GM18519 (cell line): ENCODE measurements around the gene PTPRK.

Experiments
- ATAC-seq: cut with Tn5 transposase; IDR thresholded peaks from one replicate; pipeline ENCODE4 v1.9.1; 2021; ENCODE audit warnings: mild to moderate bottlenecking, moderate library complexity; ENCODE audit not compliant: unreplicated experiment, low FRiP score

PTPRK gene

DNA sequence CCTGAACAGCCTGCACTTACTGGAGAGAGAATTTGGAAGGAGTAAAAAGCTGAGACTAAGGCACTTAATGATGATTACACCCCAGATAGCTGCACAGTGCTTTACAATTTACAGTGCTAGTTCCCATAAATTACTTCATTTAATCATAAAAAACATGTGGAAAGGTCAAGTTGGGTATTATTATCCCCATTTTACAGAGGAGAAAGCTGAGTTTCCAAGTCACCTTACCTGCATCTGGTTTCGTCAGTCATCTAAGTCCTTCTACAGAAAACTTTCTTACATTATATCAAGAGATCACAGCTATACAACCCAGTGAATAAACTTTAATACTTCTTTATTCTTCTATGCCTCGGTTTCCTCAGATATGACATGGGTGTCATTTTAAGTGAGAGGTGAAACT lies 3.3 kb downstream of the PTPRK start:
- ATAC-seq: no peak

DNA sequence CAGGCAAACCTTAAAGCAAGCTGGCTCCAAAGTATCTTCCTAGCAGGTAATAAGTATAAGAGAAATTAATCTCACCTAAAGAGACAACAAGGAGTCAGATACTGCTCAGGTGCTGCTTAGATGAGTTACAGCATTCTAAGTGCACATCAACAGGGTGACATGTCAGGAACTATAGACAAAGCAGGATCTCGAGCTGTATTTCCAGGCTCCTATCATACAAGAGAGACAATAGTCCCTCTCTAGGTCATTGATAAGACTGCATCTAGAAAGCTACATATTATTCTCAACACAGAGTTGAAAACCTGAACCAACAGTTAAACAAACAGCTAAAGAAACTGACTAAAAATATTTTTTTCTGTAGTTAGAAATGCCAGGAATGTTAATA lies 3.9 kb downstream of the PTPRK start:
- no peak for ATAC-seq

DNA sequence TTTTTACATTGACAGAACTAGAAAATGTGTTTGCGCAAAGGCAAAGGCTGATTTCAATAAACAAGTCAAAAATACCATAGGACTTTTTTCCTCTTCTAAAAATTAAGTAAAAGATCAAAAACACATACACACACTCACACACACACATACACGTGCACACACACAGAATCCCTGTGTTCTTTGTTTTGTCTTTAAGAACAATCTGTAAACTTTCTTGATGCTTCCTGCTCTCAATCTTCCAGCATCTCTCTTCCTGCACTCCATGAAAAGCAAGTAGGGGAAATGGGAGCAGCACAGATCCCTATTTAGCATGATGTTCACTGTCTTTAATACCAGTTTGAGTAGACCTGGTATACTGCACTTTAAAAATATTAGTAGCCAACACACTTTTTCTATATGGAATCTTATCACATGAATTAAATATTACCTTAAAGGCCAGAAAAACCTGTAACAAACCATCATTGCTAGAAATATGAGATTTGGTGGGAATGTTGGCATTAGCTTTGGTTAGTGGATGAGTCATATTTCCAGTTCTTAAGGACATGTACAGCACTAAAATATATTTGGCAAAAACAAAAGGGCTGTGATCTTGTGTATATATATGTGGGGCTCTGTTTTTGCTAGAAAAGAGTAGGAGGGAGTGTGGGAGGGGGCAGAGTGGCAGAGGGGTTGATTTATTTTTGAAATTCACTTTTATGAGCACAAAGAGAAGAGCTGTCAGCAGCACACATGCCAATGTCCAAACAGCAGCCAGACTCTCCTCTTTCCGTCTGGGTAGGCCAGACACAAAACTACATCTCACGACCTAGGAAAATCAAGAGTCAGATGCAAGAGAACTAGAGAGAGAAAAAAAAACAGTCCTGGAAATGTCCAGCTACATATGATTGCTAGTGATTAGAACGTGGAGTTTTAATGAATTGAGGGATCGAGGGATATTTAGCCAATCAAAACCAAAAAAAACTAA lies 4.6 kb downstream of the PTPRK start:
- ATAC-seq: no peak

DNA sequence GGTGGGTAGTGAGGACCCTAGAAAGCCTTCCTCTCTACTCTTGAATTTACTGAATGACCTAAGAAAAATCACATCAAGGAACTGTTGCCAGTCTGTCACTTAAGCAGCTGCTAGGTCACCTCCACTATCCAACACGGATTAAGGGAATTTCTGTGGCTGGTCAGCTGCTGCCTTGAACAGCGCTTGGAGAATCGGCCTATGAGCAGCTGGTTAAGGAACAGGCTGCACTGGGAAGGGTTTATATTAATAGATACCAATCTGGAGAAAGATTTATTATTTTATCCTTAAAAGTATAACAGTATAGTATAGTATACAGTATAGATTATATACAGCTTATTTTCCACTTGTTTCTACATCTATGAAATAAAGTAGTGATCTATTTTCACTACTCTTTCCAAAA lies 6.5 kb downstream of the PTPRK start:
- no peak for ATAC-seq

DNA sequence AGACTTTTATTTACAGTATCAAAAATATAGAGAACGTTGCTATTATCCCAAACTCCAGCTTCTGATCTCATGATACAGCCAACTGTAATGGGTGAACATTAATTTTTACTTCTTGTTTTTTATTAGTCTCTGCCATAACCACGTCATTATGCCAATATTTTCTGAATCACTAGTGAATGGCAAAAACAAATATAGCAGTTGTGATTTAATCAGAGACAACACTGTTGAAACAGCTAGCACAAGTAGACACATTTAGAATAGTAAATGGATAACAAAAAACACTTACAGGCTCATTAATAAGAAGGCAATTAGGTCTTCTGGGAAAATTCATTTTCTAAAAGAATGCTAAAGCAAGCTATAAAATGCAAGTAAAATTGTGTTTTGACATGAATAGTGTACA lies 8.1 kb downstream of the PTPRK start:
- ATAC-seq: no peak

DNA sequence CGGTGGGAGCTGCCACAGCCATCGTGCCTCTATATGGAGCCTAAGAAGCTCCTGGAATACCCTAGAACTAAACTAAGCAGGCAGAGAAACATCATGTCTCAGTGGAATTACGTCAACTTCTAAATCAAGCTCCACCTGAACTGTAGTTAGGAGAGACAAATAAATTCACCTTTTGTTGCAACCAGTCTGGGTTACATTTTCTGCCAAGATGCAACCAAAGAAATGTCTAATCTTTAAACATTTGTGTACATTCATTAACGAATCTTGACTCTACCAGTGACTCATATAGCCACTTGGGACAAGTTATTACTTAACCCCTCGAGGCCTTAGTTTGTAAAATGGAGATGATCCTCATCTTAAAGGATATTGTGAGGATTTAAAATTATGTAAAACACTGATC lies 8.9 kb downstream of the PTPRK start:
- ATAC-seq: no peak

DNA sequence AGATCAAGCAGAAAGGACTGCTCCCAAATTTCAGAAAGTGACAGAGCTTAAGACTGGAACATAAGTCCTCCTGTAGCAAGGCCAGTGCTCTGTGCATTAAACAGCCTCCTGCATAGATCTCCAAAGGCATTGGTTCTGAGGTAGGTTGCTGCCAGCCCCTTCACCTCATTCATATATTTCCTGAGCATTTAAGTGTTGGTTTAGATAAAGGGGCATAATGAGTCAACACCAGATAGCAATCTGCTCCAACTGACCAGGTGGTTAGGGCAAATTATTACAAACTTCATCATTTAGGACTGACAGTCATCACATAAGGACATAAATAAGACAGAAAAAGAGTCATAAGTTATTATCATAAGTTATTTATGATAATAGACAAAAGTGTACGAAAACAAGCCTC lies 10.7 kb downstream of the PTPRK start:
- no peak for ATAC-seq

DNA sequence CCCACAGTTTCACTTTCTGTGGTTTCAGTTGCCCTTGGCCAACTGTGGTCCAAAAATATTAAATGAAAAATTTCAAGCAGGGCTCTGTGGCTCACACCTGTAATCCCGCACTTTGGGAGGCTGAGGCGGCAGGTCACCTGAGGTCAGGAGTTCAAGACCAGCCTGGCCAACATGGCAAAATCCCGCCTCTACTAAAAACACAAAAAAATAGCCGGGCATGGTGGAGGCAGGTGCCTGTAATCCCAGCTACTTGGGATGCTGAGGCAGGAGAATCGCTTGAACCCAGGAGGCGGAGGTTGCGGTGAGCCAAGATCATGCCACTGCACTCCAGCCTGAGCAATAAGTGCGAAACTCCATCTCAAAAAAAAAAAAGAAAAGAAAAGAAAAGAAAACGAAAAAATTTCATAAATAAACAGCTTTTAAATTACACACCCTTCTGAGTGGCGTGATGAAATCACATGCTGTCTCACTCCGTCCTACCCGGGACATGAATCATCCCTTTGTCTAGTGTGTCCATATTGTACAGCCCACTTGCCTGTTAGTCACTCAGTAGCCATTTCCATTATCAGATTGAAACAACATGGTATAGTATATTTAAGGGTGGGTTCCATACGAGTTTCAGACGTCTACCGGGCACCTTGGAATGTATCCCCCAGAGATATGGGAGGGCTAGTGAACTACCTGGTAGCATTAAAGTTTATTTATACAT lies 11.7 kb downstream of the PTPRK start:
- no peak for ATAC-seq

DNA sequence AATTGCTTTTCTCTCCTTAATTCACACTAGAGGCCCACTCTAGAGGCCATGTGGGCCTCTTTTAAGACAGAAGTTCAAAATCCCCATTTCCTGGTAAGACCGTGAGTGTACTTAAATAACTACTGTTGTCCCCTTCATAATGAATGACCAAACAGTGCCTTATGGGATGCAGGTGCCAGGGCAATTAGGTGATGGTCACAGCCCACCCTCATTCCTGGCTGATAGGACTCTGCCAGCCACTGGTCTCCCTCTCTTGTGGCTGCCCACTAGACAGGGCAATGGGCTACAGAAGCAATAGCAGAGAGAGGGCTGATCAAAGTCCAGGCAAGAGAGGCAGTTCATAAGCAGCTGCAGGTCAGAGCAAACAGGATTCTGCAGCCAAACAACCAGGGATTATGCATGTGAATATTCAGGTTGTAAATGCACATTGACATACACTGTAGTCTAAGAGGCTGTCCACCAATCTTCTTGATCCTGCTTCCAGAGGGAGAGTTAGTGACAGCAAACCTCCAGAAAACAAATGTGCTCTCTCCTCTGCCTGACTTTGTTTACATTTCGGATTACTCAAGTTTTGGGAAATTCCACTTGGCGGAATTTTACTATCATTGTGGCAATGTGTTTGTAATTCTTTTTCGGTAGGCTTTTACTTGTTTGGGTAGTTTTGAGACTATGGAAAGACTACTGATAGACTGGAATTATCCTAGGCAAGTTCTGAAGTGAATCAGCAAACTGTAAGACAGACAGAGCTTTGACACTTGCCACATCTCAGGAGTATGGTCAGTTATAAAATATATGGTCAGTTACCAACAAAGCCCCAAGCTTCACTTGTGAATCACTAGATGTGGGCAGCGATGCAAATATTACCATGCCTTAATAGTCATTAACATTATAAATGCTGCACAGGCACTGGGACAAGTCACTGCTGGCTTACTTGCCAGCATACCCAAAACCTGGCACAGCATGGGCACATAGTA lies 12.8 kb downstream of the PTPRK start:
- no peak for ATAC-seq

DNA sequence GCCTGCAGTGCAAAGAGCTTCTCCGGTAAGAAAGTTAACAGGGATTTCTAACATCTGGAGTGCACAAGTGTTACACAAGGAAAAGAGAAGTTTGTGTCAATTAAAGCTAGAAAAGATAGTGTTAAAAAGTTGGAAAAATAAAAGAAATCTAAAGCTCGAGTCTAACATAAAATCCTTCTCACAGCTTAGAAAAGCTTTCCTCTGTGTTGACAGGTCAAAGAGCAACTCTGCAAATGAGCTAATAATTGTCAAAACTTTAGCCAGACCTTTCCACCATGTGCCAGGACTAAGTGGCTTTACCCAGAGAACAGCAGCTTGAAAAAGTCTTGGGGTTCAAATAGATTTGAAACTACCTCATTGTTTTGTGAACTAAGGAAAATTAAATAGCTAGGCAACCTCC lies 14.8 kb downstream of the PTPRK start:
- ATAC-seq: no peak

DNA sequence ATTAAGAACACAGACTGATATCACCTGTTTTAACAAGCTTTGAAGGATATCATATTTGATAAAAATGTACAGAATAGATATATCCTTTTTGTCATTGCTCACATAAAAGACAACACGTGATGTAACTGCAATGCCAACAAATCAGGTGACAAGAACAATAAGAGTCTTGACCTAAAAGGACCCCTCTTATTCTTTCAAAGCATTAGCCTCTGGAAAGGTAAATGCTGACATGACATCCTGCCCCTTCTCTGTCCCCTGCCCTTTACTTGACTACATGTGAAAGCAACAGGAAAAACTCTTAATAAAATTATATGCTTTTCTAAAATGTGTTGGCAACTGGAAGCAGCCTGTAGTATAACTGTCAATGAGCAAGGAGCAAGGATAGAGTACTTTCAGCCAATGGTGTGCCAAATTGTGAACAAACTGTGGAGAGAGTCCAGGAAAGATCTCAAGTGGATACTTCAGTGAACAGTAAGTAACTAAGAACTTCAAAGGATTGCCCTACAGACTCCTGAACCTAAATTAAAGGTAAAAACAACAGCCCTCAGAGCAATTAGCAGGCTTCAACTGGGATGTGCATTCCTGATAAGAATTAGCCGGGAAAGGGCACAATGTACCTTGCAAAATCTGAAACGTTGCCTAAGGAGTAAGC lies 16.3 kb downstream of the PTPRK start:
- no peak for ATAC-seq

DNA sequence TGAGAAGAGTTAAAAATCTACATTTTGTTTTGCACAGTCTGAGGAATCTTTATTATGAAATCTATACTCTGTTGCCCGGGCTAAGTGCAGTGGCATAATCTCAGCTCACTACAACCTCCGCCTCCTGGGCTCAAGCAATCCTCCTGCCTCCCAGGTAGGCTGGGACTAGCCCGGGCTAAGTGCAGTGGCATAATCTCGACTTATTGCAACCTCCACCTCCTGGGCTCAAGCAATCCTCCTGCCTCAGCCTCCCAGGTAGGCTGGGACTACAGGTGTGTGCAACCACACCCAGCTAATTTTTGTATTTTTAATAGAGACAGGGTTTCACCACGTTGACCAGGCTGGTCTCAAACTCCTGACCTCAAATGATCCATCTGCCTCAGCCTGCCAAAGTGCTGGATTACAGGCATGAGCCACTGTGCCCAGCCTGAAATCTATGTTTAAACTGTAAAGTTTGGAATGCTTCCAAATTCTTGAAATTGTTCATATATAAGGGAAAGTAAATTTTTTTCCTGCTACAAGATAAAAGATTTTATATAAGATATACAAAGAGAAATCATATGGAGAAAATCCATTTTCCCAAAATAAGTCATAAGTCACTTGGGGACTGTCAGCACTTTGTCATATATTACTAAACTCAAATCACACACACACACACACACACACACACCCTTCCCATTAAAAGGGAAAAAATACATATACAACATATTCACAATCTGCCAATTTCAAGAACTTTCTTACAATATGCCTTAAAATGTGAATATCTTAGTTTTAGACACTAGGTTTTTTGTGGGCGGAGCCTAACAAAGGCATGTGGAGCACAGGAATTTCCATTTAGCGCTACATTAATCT lies 19.4 kb downstream of the PTPRK start:
- ATAC-seq: no peak

DNA sequence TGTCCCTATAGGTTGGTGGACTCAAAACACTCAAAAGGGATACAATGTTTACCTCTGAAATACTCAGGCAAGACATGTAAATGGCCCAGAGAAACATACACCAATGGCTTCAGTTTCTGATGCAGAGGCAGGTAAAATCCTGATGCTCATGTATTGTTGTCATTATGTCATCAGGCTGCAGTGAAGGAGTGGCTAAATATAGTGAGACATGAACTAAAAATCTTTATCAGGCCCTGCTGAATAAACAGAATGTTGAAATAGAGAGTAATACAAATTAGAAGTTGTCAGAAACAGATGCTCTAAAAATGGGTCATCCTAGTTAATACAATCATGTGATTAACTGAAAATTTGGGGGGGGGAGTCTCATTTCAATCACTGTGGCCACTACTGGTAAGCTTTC lies 20.4 kb downstream of the PTPRK start:
- no peak for ATAC-seq

DNA sequence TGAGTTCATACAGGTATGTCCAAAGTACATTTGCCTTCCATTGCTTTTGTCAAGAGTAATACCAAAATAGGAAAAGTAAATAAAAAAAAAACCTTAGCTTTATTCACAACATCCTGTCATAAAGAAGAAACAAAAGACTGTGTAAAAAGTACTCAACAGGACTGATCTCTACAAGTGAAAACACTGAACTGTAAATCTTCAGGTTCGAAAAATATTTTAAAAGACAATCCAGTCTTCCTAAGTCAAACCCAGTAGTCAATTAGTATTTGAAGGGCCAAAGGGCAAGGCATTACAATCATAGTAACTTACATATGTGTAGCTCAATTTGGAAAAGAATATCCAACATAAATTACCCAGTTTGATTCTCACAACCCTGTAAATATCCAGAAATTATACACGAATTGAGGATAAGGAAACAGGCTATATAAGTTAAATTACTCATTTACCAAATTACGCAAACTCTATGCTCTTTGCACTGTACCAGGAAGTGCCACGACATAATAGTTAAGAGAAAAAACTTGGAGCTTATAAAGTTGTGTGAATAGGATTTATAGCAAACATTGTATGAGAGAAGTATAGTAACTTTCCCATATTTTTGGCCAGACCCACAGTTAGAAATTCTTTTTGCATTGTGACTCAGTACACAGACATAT lies 21.2 kb downstream of the PTPRK start:
- no peak for ATAC-seq

DNA sequence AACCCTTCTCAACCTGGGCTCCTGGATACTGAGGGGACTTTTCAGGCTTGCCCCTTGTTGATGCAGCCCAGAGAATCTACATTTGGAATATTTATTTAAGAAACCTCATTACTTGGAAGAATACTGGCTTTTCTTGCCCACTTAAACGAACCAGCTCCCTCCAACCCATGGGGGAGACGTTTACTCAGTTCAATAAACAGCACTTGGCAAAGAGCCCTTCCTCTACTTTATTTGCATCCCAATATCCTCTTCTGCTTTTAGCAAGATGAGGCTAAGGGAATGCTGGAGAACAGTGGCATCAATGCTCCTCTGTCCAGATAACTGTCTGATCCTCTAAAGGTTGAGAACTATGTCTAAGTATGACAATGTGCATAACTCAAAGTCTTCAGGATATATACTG lies 22.2 kb downstream of the PTPRK start:
- no peak for ATAC-seq

DNA sequence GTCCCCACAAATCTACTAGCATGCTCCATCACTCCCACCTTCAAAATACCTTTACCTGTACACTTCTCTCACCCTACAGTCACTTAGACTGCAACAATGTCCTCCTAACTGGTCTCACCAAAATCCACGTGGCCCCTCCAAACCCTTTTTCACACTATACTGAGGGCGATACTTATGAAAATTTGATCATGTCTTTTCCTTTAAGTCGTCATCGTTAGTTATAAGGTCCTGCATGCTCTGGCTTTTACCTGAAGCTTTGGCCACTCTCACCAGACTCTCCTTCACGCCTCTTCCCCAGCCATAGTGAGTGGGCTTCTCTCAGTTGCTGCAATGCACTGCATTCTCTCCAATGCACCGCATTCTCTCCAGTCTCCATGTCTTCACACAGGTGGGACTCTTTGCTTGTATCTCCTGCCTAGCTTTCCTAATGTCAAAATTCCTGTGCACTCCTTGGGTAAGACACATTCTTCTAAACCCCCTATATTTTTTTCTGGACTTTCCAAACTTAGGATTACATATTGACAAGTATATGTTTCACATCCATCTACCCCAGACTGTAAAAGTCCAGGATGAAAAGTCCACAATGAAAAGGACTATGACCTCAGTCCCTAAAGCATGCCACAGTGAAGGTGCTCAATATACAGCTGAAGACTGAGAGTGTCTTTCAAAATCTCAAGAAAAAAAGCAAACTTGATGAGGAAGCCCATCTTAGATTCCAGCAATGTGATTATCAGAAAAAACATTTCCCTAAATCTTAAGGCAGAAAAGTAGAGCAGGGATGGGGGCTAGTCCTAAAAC lies 24.7 kb downstream of the PTPRK start:
- no peak for ATAC-seq

DNA sequence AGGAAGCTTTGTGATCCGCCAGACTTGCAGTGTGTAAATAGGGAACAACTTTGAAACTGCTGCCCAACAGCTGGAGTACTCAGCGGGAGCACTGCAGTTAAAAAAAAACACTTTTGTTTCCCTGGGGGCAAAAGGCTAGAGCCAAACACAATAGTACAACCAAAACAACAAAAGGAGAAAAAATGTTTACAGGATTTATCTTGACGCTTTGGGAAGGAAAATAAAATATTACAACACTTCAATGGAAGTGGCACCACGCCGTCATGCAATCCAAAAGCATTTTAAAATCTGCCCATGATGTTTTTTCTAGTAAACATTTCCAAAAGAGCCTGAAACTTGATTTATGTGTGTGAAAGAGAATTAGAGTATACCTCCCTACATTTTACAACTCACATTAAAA lies 26.0 kb downstream of the PTPRK start:
- no peak for ATAC-seq

DNA sequence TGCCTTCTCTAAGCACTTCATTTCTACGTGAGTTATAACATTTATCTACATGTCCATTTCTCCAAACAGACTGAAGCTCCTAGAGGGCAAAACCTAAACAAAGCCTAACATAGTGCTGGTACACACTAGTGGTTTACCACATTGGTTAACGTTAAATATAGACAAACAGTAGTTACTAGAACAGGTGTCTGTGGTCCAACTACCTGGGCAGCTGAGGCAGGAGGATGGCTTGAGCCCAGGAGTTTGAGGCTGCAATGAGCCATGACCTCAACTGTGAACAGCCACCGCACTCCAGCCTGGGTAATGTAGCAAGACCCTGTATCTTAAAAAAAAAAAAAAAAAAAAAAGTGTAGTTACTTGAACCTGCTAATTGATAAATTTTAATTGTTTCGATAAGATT lies 26.5 kb downstream of the PTPRK start:
- ATAC-seq: no peak
